IMR-90 (cell line): ENCODE data around the gene SHROOM3. TPM values are rescaled to one million over a fixed set of nuclear protein-coding genes. Genes with fewer than 3 reads are reported as not detected.

Experiments used
- ATAC-seq: fragments of 200-7000 bp; cut with Tn5 transposase; 2 replicates; pipeline ENCODE4 v1.9.1; 2020; ENCODE audit warnings: low read depth, mild to moderate bottlenecking, moderate library complexity
- BruUV-seq: library from RNA; stranded (reverse); fragments of 400-500 nt; replicated peaks from 2 replicates; lab custom pipeline; 2021; lab: Mats Ljungman, UMichigan
- CTCF ChIA-PET: fragments of 300-600 bp; formaldehyde crosslinking; extraction: SDS; loops from one replicate; lab custom pipeline; 2021; ENCODE audit warnings: antibody characterized with exemption; lab: Yijun Ruan, JAX
- POLR2A ChIA-PET: fragments of 300-600 bp; sonication (Branson Sonifier 250); formaldehyde crosslinking; loops from one replicate; lab custom pipeline; 2022; ENCODE audit warnings: antibody characterized with exemption; ENCODE audit not compliant: unreplicated experiment; lab: Charles Lee
- DNase-seq: peaks from one replicate; pipeline ENCODE4 v3.0.0; 2013
- H2AFZ ChIP-seq: replicated peaks from 2 replicates; pipeline ENCODE3; 2013; ENCODE audit warnings: low read length, mild to moderate bottlenecking; ENCODE audit not compliant: poor library complexity
- H2AK5ac ChIP-seq: 2 replicates; pipeline ENCODE4 v1.6.1; 2013; ENCODE audit warnings: low read depth, low read length, inconsistent platforms
- H2AK9ac ChIP-seq: replicated peaks from 2 replicates; pipeline ENCODE3; 2013; ENCODE audit warnings: mild to moderate bottlenecking, low read depth, low read length, moderate library complexity; ENCODE audit not compliant: poor library complexity
- H2BK120ac ChIP-seq: 2 replicates; pipeline ENCODE4 v1.6.1; 2013; ENCODE audit warnings: low read depth, low read length, inconsistent platforms
- H2BK15ac ChIP-seq: 3 replicates; pipeline ENCODE4 v1.6.1; 2013; ENCODE audit warnings: low read depth, low read length, inconsistent platforms
- H2BK20ac ChIP-seq: 2 replicates; pipeline ENCODE4 v1.6.1; 2013; ENCODE audit warnings: low read depth, mild to moderate bottlenecking, inconsistent platforms, low read length, moderate library complexity
- H2BK5ac ChIP-seq: 2 replicates; pipeline ENCODE4 v1.6.1; 2013; ENCODE audit warnings: mild to moderate bottlenecking, low read depth, low read length, inconsistent platforms; ENCODE audit not compliant: poor library complexity, severe bottlenecking
- H3K14ac ChIP-seq: replicated peaks from 2 replicates; pipeline ENCODE4 v1.6.1; 2013; ENCODE audit warnings: low read depth, low read length, inconsistent platforms
- H3K18ac ChIP-seq: 2 replicates; pipeline ENCODE4 v1.6.1; 2013; ENCODE audit warnings: low read depth, low read length, control low read depth
- H3K23ac ChIP-seq: 2 replicates; pipeline ENCODE4 v1.6.1; 2013; ENCODE audit warnings: low read depth, low read length, inconsistent platforms
- H3K27ac ChIP-seq: 2 replicates; pipeline ENCODE4 v1.5.1; 2013; ENCODE audit warnings: mild to moderate bottlenecking, control low read depth, low read length; ENCODE audit not compliant: insufficient read depth
- H3K27me3 ChIP-seq: 2 replicates; pipeline ENCODE4 v1.6.1; 2013; ENCODE audit warnings: low read length; ENCODE audit not compliant: control insufficient read depth, insufficient read depth
- H3K36me3 ChIP-seq: 2 replicates; pipeline ENCODE4 v1.6.1; 2013; ENCODE audit warnings: low read length, mixed read lengths; ENCODE audit not compliant: control insufficient read depth, insufficient read depth
- H3K4ac ChIP-seq: 2 replicates; pipeline ENCODE4 v1.6.1; 2013; ENCODE audit warnings: low read depth, low read length, inconsistent platforms
- H3K4me1 ChIP-seq: 2 replicates; pipeline ENCODE4 v1.6.1; 2013; ENCODE audit warnings: low read length, mixed read lengths; ENCODE audit not compliant: control insufficient read depth, insufficient read depth
- H3K4me2 ChIP-seq: 2 replicates; pipeline ENCODE4 v1.6.1; 2013; ENCODE audit warnings: low read depth, mild to moderate bottlenecking, control low read depth, low read length, moderate library complexity
- H3K4me3 ChIP-seq: 2 replicates; pipeline ENCODE4 v1.5.1; 2013; ENCODE audit warnings: low read depth, mild to moderate bottlenecking, control low read depth, low read length, moderate library complexity; ENCODE audit not compliant: insufficient read depth
- H3K56ac ChIP-seq: 2 replicates; pipeline ENCODE4 v1.6.1; 2013; ENCODE audit warnings: low read length, inconsistent platforms; ENCODE audit not compliant: insufficient read depth; ENCODE audit errors: extremely low read depth
- H3K79me1 ChIP-seq, 2 experiments: 2 replicates each; pipeline ENCODE4 v1.6.1; 2013; ENCODE audit warnings: low read length in 2 of 2, inconsistent platforms in 1 of 2, low read depth in 1 of 2
- H3K9ac ChIP-seq: 2 replicates; pipeline ENCODE4 v1.6.1; 2013; ENCODE audit warnings: low read depth, low read length, control low read depth
- H3K9me1 ChIP-seq: 2 replicates; pipeline ENCODE4 v1.6.1; 2013; ENCODE audit warnings: low read length, inconsistent platforms; ENCODE audit not compliant: insufficient read depth
- H3K9me3 ChIP-seq: 2 replicates; pipeline ENCODE4 v1.6.1; 2013; ENCODE audit warnings: low read length; ENCODE audit not compliant: control insufficient read depth, insufficient read depth
- H4K20me1 ChIP-seq: 2 replicates; pipeline ENCODE4 v1.6.1; 2013; ENCODE audit warnings: low read length, inconsistent platforms; ENCODE audit not compliant: insufficient read depth
- H4K5ac ChIP-seq: 2 replicates; pipeline ENCODE4 v1.6.1; 2013; ENCODE audit warnings: mild to moderate bottlenecking, low read depth, low read length, control low read depth
- H4K8ac ChIP-seq, 2 experiments: 2 replicates each; pipeline ENCODE4 v1.6.1; 2013; ENCODE audit warnings: low read depth in 2 of 2, low read length in 2 of 2, control low read depth in 1 of 2, inconsistent platforms in 1 of 2
- H4K91ac ChIP-seq: 2 replicates; pipeline ENCODE4 v1.6.1; 2013; ENCODE audit warnings: low read depth, low read length, inconsistent platforms; ENCODE audit not compliant: insufficient read depth
- CEBPB ChIP-seq: IDR thresholded peaks from 2 replicates; pipeline ENCODE4 v1.6.1; 2012; ENCODE audit warnings: low read depth, low read length, improper control_type of control experiment
- CHD1 ChIP-seq: IDR thresholded peaks from 2 replicates; pipeline ENCODE4 v1.6.1; 2012; ENCODE audit warnings: low read depth, low read length, improper control_type of control experiment
- MAFK ChIP-seq: IDR thresholded peaks from 2 replicates; pipeline ENCODE4 v1.6.1; 2012; ENCODE audit warnings: low read depth, low read length, improper control_type of control experiment
- MAZ ChIP-seq: IDR thresholded peaks from 2 replicates; pipeline ENCODE4 v1.6.1; 2012; ENCODE audit warnings: low read depth, mild to moderate bottlenecking, low read length, improper control_type of control experiment, moderate library complexity, borderline replicate concordance
- MXI1 ChIP-seq: IDR thresholded peaks from 2 replicates; pipeline ENCODE4 v1.6.1; 2012; ENCODE audit warnings: low read depth, mild to moderate bottlenecking, low read length, moderate library complexity, borderline replicate concordance
- NFE2L2 ChIP-seq: fragments of 150-350 bp; IDR thresholded peaks from 2 replicates; pipeline ENCODE4 v1.6.1; 2016; ENCODE audit warnings: low read depth, mild to moderate bottlenecking, low read length
- POLR2A ChIP-seq: IDR thresholded peaks from 2 replicates; pipeline ENCODE4 v1.6.1; 2012; ENCODE audit warnings: mild to moderate bottlenecking, low read depth, low read length
- RAD21 ChIP-seq: IDR thresholded peaks from 2 replicates; pipeline ENCODE4 v1.6.1; 2012; ENCODE audit warnings: low read length, improper control_type of control experiment
- RCOR1 ChIP-seq: IDR thresholded peaks from 2 replicates; pipeline ENCODE4 v1.6.1; 2012; ENCODE audit warnings: mild to moderate bottlenecking, low read length, improper control_type of control experiment; ENCODE audit not compliant: insufficient replicate concordance
- RFX5 ChIP-seq: IDR thresholded peaks from 2 replicates; pipeline ENCODE4 v1.8.0; 2012; ENCODE audit warnings: low read depth, mild to moderate bottlenecking, low read length, moderate library complexity
- WGBS, 2 experiments: methylation state at CpG; one replicate each; pipeline versions ENCODE4 v1.1.5 to v1.1.7; 2013; ENCODE audit warnings: missing lambda C conversion rate in 2 of 2; ENCODE audit not compliant: insufficient read length in 1 of 2; ENCODE audit errors: extremely low coverage in 2 of 2; 5-methylcytosine and 5-hydroxymethylcytosine counted together
- dilution Hi-C: fragments of 300-500 bp; cut with HindIII; formaldehyde crosslinking; loops from one replicate; pipeline ENCODE4 v1.14.3; 2018; ENCODE audit warnings: low sequenced_read_pairs; ENCODE audit not compliant: unreplicated experiment
- in situ Hi-C: fragments of 300-500 bp; cut with MboI; formaldehyde crosslinking; loops from 3 replicates; pipeline ENCODE4 v1.14.3; 2019; ENCODE audit warnings: low sequenced_read_pairs, inconsistent platforms, mixed read lengths
- intact Hi-C: fragments of 100-400 bp; cut with micrococcal nuclease; formaldehyde crosslinking; loops from 2 replicates; pipeline ENCODE4 v1.10.0; 2022
- polyA plus RNA-seq, 3 experiments: library from polyadenylated mRNA; depleted of rRNA; stranded (reverse); fragments of >200 nt; gene quantifications; 2 replicates each; pipeline ENCODE4 v1.2.3, GENCODE V29; 2012; ENCODE audit warnings: low replicate concordance in 1 of 3
- total RNA-seq: library from RNA; depleted of rRNA; stranded (reverse); fragments of >200 nt; gene quantifications from 2 replicates; pipeline ENCODE4 v1.2.3, GENCODE V29; 2012
- TF ChIP-seq, protein P1 (sequence below): fragments of 150-350 bp; IDR thresholded peaks from 2 replicates; pipeline ENCODE4 v1.6.1; 2017; ENCODE audit warnings: mild to moderate bottlenecking, antibody characterized with exemption, low read length, low read depth
- TF ChIP-seq, protein P2 (sequence below): fragments of 150-350 bp; IDR thresholded peaks from 2 replicates; pipeline ENCODE4 v1.6.1; 2016; ENCODE audit warnings: low read depth, mild to moderate bottlenecking, low read length, moderate library complexity, borderline replicate concordance

Gene SHROOM3
- total and polyA plus RNA-seq, 2 of the 4 experiments (the other 2 are of a cell fraction), result 10.8 to 19.5 TPM

DNA sequence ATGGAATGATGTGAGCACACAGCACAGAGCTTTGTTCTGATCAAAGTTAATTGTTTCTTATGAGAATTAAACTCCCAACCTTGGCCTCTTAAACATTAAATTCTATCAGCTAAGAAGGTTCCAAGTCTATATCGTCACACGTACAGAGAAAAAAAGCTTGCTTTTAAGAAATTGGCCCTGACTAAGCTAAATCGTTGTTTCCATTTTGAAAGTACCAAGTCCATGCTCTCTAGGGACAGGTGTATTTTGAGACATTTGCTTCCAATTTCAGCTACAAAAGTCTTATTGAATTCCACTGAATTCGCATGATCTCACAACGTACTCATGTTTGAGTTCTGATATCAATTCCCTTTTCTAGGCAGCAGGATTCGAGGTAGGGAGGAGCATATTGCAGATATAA, 157.4 kb downstream of the SHROOM3 start:
- intact Hi-C loops (no loop called here), dilution Hi-C loops (no loop called here), in situ Hi-C loops (no loop called here)
- no CpG with 5 or more reads among the region's 6 CpGs for WGBS, 2 experiments
- DNase-seq (no peak), ATAC-seq (no peak)
- no peak overlapping the region for H3K23ac ChIP-seq
- H4K20me1 ChIP-seq, result no peaks in the 10 kb centered on the region
- POLR2A ChIA-PET, result no interaction called here
- BruUV-seq, result no TSS peak
- no peaks in the 10 kb centered on the region for H3K9me3 ChIP-seq
- no peak overlapping the region for H2BK120ac ChIP-seq
- H3K9me1 ChIP-seq, result peaks cover 5% of the 10 kb centered on the region; the same call in 1 of the 2 replicates
- no peak overlapping the region for H3K18ac ChIP-seq
- H2BK5ac ChIP-seq, result no peak overlapping the region
- CTCF ChIA-PET, result interaction anchor here (0.6 kb wide), 1 partner anchor 14 kb away, joined by 3 read pairs; no protein-coding TSS in a partner anchor
- peaks cover 12% of the 10 kb centered on the region for H3K4me1 ChIP-seq
- no peak overlapping the region for H3K27ac ChIP-seq
- H3K4me3 ChIP-seq, result no peak overlapping the region
- no peak overlapping the region for H2AK9ac ChIP-seq
- no peak overlapping the region for H2AFZ ChIP-seq
- no peak overlapping the region for H4K8ac ChIP-seq
- no peak overlapping the region for H3K4me2 ChIP-seq
- H4K91ac ChIP-seq, result no peak overlapping the region
- no peaks in the 10 kb centered on the region for H3K36me3 ChIP-seq
- 0 out of 3 replicates have a peak overlapping the region, but pooled peaks have one; percentile 41 for H2BK15ac ChIP-seq
- no peak overlapping the region for H3K14ac ChIP-seq
- H3K27me3 ChIP-seq, result no peaks in the 10 kb centered on the region
- H2BK20ac ChIP-seq, result peak overlapping the region; percentile 33; the same call in 1 of the 2 replicates
- no peak overlapping the region for H2AK5ac ChIP-seq
- peaks cover 0 to 5% of the 10 kb centered on the region in 2 experiments; a peak in 1 of 4 replicates for H3K79me1 ChIP-seq
- no peak overlapping the region for H4K5ac ChIP-seq
- TF ChIP-seq, protein P1, sequence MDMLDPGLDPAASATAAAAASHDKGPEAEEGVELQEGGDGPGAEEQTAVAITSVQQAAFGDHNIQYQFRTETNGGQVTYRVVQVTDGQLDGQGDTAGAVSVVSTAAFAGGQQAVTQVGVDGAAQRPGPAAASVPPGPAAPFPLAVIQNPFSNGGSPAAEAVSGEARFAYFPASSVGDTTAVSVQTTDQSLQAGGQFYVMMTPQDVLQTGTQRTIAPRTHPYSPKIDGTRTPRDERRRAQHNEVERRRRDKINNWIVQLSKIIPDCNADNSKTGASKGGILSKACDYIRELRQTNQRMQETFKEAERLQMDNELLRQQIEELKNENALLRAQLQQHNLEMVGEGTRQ, result no peak
- TF ChIP-seq MXI1 (no peak), RAD21 (no peak), NFE2L2 (no peak), MAZ (no peak), RFX5 (no peak), MAFK (no peak), CEBPB (no peak), CHD1 (no peak), POLR2A (no peak), RCOR1 (no peak)
- TF ChIP-seq, protein P2, sequence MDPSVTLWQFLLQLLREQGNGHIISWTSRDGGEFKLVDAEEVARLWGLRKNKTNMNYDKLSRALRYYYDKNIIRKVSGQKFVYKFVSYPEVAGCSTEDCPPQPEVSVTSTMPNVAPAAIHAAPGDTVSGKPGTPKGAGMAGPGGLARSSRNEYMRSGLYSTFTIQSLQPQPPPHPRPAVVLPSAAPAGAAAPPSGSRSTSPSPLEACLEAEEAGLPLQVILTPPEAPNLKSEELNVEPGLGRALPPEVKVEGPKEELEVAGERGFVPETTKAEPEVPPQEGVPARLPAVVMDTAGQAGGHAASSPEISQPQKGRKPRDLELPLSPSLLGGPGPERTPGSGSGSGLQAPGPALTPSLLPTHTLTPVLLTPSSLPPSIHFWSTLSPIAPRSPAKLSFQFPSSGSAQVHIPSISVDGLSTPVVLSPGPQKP, result no peak
- H3K4ac ChIP-seq, result no peak overlapping the region
- no peak overlapping the region; the same call in 1 of the 2 replicates for H3K56ac ChIP-seq
- no peak overlapping the region for H3K9ac ChIP-seq
